Natural killer cell (primary cell): ENCODE results near the gene CORO2B. TPM values are rescaled to one million over a fixed set of nuclear protein-coding genes. Genes with fewer than 3 reads are reported as not detected.

ENCODE experiments used
- ATAC-seq, 3 donors: fragments of 150-1000 bp in 2 of 3; fragments of 200-7000 bp in 1 of 3; cut with Tn5 transposase; 1 replicate in 1 of 3; 2 replicates in 2 of 3; pipeline ENCODE4 v1.10.0; 2021; ENCODE audit warnings: mild to moderate bottlenecking in 2 of 3, moderate library complexity in 2 of 3
- DNase-seq, 2 donors: peaks; one replicate each; pipeline versions ENCODE4 v3.0.0 to v3.0.0-alpha.2; 2013 to 2021; ENCODE audit warnings: mixed read lengths in 1 of 2
- H3K27ac ChIP-seq: one replicate; pipeline ENCODE4 v1.5.1; 2013; ENCODE audit warnings: mild to moderate bottlenecking, low read length
- H3K27me3 ChIP-seq: one replicate; pipeline ENCODE4 v1.6.1; 2013; ENCODE audit warnings: low read length; ENCODE audit not compliant: control insufficient read depth, insufficient read depth
- H3K36me3 ChIP-seq: one replicate; pipeline ENCODE4 v1.6.1; 2013; ENCODE audit warnings: low read length; ENCODE audit not compliant: control insufficient read depth, insufficient read depth
- H3K4me1 ChIP-seq: one replicate; pipeline ENCODE4 v1.6.1; 2013; ENCODE audit warnings: low read length; ENCODE audit not compliant: control insufficient read depth, insufficient read depth
- H3K4me3 ChIP-seq: one replicate; pipeline ENCODE4 v1.5.1; 2013; ENCODE audit warnings: low read length
- H3K9me3 ChIP-seq: one replicate; pipeline ENCODE4 v1.6.1; 2013; ENCODE audit warnings: low read length; ENCODE audit not compliant: control insufficient read depth, insufficient read depth
- H3K27ac Mint-ChIP-seq, 2 donors: one replicate each; pipeline ENCODE4 v1.8.0; 2022; ENCODE audit warnings: mild to moderate bottlenecking in 2 of 2, mixed read lengths in 2 of 2, moderate library complexity in 1 of 2
- H3K27me3 Mint-ChIP-seq, 2 donors: one replicate each; pipeline ENCODE4 v1.8.0; 2022; ENCODE audit warnings: low read depth in 2 of 2, mixed read lengths in 2 of 2
- H3K36me3 Mint-ChIP-seq: one replicate; pipeline ENCODE4 v1.8.0; 2022; ENCODE audit warnings: mixed read lengths
- H3K4me1 Mint-ChIP-seq, 2 donors: one replicate each; pipeline ENCODE4 v1.8.0; 2022; ENCODE audit warnings: mixed read lengths in 2 of 2
- H3K4me3 Mint-ChIP-seq: one replicate; pipeline ENCODE4 v1.8.0; 2022; ENCODE audit warnings: mild to moderate bottlenecking, moderate library complexity, mixed read lengths
- H3K9me3 Mint-ChIP-seq, 2 donors: one replicate each; pipeline ENCODE4 v1.8.0; 2022; ENCODE audit warnings: mixed read lengths in 2 of 2
- CTCF ChIP-seq: fragments of 200-600 bp; IDR thresholded peaks from one replicate; pipeline ENCODE4 v1.8.0; 2022; ENCODE audit warnings: antibody characterized with exemption
- WGBS: methylation state at CpG from one replicate; pipeline ENCODE4 v1.1.7; 2013; ENCODE audit warnings: missing lambda C conversion rate; ENCODE audit not compliant: insufficient coverage; 5-methylcytosine and 5-hydroxymethylcytosine counted together
- intact Hi-C: fragments of 100-400 bp; cut with micrococcal nuclease; formaldehyde crosslinking; loops from one replicate; pipeline ENCODE4 v1.14.2; 2022
- total RNA-seq, 4 donors: library from RNA; stranded (reverse); fragments of 120-200 nt in 1 of 4; gene quantifications; one replicate each; pipeline versions ENCODE4 v1.2.3 to v1.2.4, GENCODE V29; 2013 to 2022

The CORO2B gene, protein sequence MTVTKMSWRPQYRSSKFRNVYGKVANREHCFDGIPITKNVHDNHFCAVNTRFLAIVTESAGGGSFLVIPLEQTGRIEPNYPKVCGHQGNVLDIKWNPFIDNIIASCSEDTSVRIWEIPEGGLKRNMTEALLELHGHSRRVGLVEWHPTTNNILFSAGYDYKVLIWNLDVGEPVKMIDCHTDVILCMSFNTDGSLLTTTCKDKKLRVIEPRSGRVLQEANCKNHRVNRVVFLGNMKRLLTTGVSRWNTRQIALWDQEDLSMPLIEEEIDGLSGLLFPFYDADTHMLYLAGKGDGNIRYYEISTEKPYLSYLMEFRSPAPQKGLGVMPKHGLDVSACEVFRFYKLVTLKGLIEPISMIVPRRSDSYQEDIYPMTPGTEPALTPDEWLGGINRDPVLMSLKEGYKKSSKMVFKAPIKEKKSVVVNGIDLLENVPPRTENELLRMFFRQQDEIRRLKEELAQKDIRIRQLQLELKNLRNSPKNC
- under 1 TPM in 1 of 3 donors, not detected in 2; 0.13 TPM for total RNA-seq
- 2.1 TPM for total RNA-seq (2013)

- no peaks in the 10 kb centered on the region for H3K36me3 Mint-ChIP-seq
- no peak within 1 kb of the TSS for H3K27ac ChIP-seq
- no peak for TF ChIP-seq CTCF
- peaks cover 36 to 42% of the 10 kb centered on the region in 2 donors for H3K27me3 Mint-ChIP-seq
- intact Hi-C loops = no loop called here
- H3K36me3 ChIP-seq = no peaks in the 10 kb centered on the region
- H3K4me1 ChIP-seq = peaks cover 14% of the 10 kb centered on the region
- H3K27ac Mint-ChIP-seq = no peak within 1 kb of the TSS
- H3K4me1 Mint-ChIP-seq = peaks cover 7 to 12% of the 10 kb centered on the region in 2 donors
- peaks cover 13% of the 10 kb centered on the region for H3K27me3 ChIP-seq
- no peaks in the 10 kb centered on the region for H3K9me3 ChIP-seq
- ATAC-seq (peak in 1 of 3 donors; percentile 29), DNase-seq (no peak)
- WGBS = 2% methylated on average over 93 of the region's 95 CpGs
- H3K4me3 Mint-ChIP-seq = peak within 1 kb of the TSS; percentile 86
- H3K4me3 ChIP-seq = peak within 1 kb of the TSS; percentile 33
- no peaks in the 10 kb centered on the region for H3K9me3 Mint-ChIP-seq
Observed at GRCh38 chr15:68578980-68579935, at the start of gene CORO2B. TSS of gene CORO2B (plus strand) at chr15:68578993. CDS start at chr15:68579263, 270 bp downstream.

- Mint-ChIP-seq H3K36me3 (peaks cover 9% of the 10 kb centered on the region), H3K27me3 (peaks cover 20 to 48% of the 10 kb centered on the region in 2 donors), H3K9me3 (peaks cover 6 to 12% of the 10 kb centered on the region in 2 donors), H3K4me3 (no peak overlapping the region), H3K27ac (no peak overlapping the region), H3K4me1 (peaks cover 6 to 12% of the 10 kb centered on the region in 2 donors)
- Histone ChIP-seq H3K27me3 (no peaks in the 10 kb centered on the region), H3K4me3 (no peak overlapping the region), H3K27ac (no peak overlapping the region), H3K36me3 (no peaks in the 10 kb centered on the region), H3K4me1 (no peaks in the 10 kb centered on the region), H3K9me3 (no peaks in the 10 kb centered on the region)
- no peak for TF ChIP-seq CTCF
- DNase-seq (no peak), ATAC-seq (no peak)
- 95% methylated on average over 2 of the region's 2 CpGs for WGBS
- intact Hi-C loops = no loop called here
Observed at GRCh38 chr15:68531387-68532179, 47.2 kb upstream of the CORO2B start.

GRCh38 chr15:68536331-68537095 lies 42.3 kb upstream of the CORO2B start:
- Mint-ChIP-seq H3K27me3 (peaks cover 18 to 30% of the 10 kb centered on the region in 2 donors), H3K9me3 (peaks cover 6 to 9% of the 10 kb centered on the region in 2 donors), H3K4me1 (no peaks in the 10 kb centered on the region), H3K36me3 (peaks cover 9% of the 10 kb centered on the region), H3K27ac (no peak overlapping the region), H3K4me3 (no peak overlapping the region)
- ATAC-seq = no peak
- intact Hi-C loops = no loop called here
- no peak for TF ChIP-seq CTCF
- Histone ChIP-seq H3K9me3 (no peaks in the 10 kb centered on the region), H3K36me3 (no peaks in the 10 kb centered on the region), H3K4me1 (no peaks in the 10 kb centered on the region), H3K4me3 (no peak overlapping the region), H3K27ac (no peak overlapping the region), H3K27me3 (no peaks in the 10 kb centered on the region)
- WGBS = 77% methylated on average over 4 of the region's 4 CpGs
- no peak for DNase-seq
